IPS DF 6.9 (cell line): ENCODE results near the gene DLGAP4.

Experiments used
- DNase-seq: peaks from one replicate; pipeline ENCODE4 v3.0.0-alpha.2; 2013; ENCODE audit warnings: low read depth, low spot score
- H3K27ac ChIP-seq: one replicate; pipeline ENCODE4 v1.5.1; 2013; ENCODE audit warnings: low read length, control low read depth
- H3K27me3 ChIP-seq: 2 replicates; pipeline ENCODE4 v1.6.1; 2013; ENCODE audit warnings: mild to moderate bottlenecking, low read length; ENCODE audit not compliant: control insufficient read depth, insufficient read depth
- H3K36me3 ChIP-seq: 2 replicates; pipeline ENCODE4 v1.6.1; 2013; ENCODE audit warnings: low read length; ENCODE audit not compliant: control insufficient read depth, insufficient read depth
- H3K4me1 ChIP-seq: 2 replicates; pipeline ENCODE4 v1.6.1; 2013; ENCODE audit warnings: low read length; ENCODE audit not compliant: control insufficient read depth, insufficient read depth
- H3K4me3 ChIP-seq: 2 replicates; pipeline ENCODE4 v1.5.1; 2013; ENCODE audit warnings: mild to moderate bottlenecking, low read length
- H3K9me3 ChIP-seq: 2 replicates; pipeline ENCODE4 v1.6.1; 2013; ENCODE audit warnings: low read length, inconsistent platforms; ENCODE audit not compliant: control insufficient read depth, insufficient read depth
- WGBS: extraction: QIAGEN DNeasy Blood & Tissue Kit; methylation state at CpG from one replicate; pipeline ENCODE4 v1.1.7; 2013; ENCODE audit warnings: mixed read lengths, missing lambda C conversion rate; ENCODE audit not compliant: insufficient read length, insufficient coverage; 5-methylcytosine and 5-hydroxymethylcytosine counted together

The DLGAP4 gene

DNA sequence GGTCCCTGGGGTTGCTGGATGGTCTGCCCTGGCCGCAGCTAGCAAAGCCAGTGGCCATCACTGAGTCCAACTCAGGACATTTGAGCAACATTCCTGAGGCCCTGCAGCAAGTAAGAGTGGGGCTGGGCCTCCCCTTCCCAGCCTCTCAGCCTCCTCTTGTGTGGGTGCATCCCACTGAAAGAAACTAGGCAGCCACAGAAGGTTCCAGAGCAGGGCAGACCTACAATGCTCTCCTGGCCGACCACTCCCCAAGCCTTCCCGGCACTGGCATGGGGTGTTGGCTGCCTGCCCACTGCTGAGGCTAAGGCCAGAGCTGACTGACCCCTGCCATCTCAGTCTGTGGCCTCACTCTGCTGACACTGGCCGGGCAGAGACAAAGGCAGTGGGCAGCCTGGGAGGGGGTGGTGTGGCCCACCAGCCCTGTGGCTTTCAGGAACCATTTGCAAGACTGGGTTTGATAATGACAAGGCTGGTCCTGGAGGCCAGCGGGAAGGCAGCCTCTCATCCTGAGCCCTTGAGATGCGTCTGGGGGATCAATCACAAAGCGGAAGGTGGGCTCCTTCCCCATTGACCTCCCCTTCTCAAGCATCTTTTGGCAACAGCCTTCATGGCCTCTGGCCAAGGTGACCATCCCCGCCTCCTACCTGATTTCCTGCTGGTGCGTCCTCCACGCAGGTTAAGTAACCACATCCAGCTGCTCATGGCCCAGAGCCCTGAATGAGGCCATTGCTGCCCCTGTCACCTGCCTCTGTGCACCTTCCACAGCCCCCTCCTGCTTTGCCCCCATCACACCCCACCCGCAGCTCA is 9.6 kb downstream of the DLGAP4 start:
- no peaks in the 10 kb centered on the region for H3K27me3 ChIP-seq
- H3K4me3 ChIP-seq: no peak overlapping the region
- H3K4me1 ChIP-seq: peaks cover 3% of the 10 kb centered on the region; the same call in 1 of the 2 replicates
- no peaks in the 10 kb centered on the region for H3K36me3 ChIP-seq
- no peak for DNase-seq
- WGBS: no CpG with 5 or more reads among the region's 11 CpGs
- no peaks in the 10 kb centered on the region for H3K9me3 ChIP-seq
- no peak overlapping the region for H3K27ac ChIP-seq

DNA sequence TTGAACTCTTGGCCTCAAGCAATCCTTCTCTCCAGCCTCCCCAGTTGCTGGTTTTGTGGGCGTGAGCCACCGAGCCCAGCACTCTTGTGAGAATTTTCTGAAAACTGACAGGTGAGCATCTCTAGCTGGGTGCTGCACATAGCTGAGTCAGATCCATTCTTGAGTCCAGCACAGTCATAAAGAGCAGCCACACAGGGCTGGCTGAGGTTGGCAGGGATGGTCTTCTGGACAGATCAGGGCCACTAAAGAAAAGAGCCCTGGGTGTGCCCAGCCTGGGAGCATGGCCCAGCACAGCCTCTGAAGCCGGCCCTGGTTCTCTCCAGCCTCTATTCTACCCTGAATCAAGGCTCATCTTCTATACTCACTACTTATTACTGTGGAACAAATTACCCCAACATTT is 11.5 kb downstream of the DLGAP4 start:
- H3K4me1 ChIP-seq: peaks cover 5% of the 10 kb centered on the region; the same call in 1 of the 2 replicates
- no peaks in the 10 kb centered on the region for H3K9me3 ChIP-seq
- H3K36me3 ChIP-seq: no peaks in the 10 kb centered on the region
- H3K27me3 ChIP-seq: no peaks in the 10 kb centered on the region
- no peak overlapping the region for H3K4me3 ChIP-seq
- no peak overlapping the region for H3K27ac ChIP-seq
- no CpG with 5 or more reads among the region's 3 CpGs for WGBS
- DNase-seq: no peak

DNA sequence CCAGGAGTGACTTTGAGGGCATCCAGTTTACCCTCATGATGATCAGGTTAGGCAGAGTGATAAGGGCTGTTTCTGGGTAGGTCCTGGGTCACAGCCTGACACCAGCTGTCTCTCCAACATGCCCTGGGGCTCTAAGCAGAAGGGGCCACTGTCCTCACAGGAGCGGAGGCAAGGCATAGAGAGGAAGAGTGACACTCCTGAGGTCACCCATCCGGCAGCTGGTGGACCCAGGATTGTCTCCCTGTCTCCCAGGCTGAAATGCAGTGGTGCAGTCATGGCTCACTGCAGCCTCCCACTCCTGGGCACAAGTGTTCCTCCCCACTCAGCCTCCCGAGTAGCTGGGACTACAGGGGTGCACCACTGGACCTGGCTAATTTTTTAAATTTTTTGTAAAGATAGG is 12.0 kb downstream of the DLGAP4 start:
- Histone ChIP-seq H3K4me3 (no peak overlapping the region), H3K9me3 (no peaks in the 10 kb centered on the region), H3K27ac (no peak overlapping the region), H3K4me1 (peaks cover 5% of the 10 kb centered on the region; the same call in 1 of the 2 replicates), H3K27me3 (no peaks in the 10 kb centered on the region), H3K36me3 (no peaks in the 10 kb centered on the region)
- WGBS: no CpG with 5 or more reads among the region's 3 CpGs
- DNase-seq: no peak

DNA sequence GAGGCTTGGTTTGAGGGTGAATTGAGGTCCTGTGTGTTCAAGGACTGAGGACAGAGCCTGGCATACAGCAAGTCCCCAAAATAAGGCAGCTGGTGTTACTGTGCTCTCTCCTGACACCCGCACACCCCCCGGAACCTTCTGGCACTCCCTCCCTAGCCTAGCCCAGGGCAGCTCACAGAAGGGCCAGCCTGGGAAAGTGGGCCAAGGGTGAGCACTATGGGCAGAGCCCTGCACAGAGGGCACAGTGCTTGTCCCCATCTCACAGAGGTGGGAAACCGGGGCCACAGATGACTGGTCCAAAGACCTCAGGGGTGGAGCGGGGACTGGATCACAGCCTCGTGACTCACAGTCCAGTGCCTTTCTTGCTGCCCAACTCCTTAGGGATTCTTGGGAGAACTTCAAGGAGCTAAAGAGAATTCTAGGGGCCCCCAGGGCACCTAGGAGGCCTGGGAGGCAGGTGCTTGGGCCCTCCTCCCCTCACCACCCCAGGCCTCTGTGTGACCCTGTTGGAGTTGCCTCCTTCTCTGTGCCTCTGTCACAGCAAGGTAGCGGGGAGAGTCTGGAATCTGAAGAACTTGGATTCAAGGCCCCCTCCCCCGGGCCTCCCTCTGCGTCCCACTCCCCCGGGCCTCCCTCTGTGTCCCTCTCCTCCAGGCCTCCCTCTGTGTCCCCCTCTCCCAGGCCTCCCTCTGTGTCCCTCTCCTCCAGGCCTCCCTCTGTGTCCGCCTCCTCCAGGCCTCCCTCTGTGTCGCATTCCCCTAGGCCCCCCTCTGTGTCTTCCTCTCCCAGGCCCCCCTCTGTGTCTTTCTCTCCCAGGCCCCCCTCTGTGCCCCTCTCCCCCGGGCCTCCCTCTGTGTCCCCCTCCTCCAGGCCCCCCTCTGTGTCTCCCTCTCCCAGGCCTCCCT is 13.5 kb downstream of the DLGAP4 start:
- no peak overlapping the region for H3K27ac ChIP-seq
- H3K27me3 ChIP-seq: no peaks in the 10 kb centered on the region
- no peaks in the 10 kb centered on the region for H3K36me3 ChIP-seq
- H3K4me1 ChIP-seq: peaks cover 5% of the 10 kb centered on the region; the same call in 1 of the 2 replicates
- WGBS: no CpG with 5 or more reads among the region's 12 CpGs
- H3K4me3 ChIP-seq: no peak overlapping the region
- H3K9me3 ChIP-seq: no peaks in the 10 kb centered on the region
- DNase-seq: no peak

DNA sequence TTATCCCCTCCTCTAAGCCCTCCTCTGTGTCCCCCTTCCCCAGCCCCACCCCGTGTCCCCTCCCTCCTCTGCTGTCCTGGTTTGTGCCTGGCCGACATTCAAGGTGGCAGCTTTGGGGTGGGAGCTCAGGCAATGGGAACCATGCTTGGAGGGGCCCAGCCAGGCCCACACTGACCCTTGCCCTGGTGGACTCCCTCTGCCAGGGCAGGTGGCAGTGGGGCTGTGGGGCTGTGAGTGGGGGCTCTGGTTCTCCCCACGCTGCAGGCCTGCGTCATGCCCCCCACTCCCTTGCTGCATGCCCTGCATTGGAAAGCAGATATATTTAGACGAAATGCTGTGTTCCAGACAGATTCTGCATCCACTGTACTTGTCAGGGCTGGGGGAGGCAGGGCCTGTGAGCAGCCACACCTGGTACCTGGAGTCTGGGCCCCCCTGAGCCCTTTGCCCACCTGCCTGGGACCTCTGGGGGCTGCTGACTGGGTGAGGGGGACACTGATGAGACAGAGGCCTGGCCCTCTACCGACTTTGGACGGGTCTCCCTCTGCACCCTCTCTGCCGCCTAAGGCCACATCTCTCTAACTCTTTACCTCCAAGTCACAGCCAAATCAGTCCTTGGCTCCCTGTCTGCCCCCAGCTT is 14.2 kb downstream of the DLGAP4 start:
- Histone ChIP-seq H3K27me3 (no peaks in the 10 kb centered on the region), H3K36me3 (no peaks in the 10 kb centered on the region), H3K9me3 (no peaks in the 10 kb centered on the region), H3K4me3 (no peak overlapping the region), H3K4me1 (peaks cover 5% of the 10 kb centered on the region; the same call in 1 of the 2 replicates), H3K27ac (no peak overlapping the region)
- no peak for DNase-seq
- no CpG with 5 or more reads among the region's 8 CpGs for WGBS

DNA sequence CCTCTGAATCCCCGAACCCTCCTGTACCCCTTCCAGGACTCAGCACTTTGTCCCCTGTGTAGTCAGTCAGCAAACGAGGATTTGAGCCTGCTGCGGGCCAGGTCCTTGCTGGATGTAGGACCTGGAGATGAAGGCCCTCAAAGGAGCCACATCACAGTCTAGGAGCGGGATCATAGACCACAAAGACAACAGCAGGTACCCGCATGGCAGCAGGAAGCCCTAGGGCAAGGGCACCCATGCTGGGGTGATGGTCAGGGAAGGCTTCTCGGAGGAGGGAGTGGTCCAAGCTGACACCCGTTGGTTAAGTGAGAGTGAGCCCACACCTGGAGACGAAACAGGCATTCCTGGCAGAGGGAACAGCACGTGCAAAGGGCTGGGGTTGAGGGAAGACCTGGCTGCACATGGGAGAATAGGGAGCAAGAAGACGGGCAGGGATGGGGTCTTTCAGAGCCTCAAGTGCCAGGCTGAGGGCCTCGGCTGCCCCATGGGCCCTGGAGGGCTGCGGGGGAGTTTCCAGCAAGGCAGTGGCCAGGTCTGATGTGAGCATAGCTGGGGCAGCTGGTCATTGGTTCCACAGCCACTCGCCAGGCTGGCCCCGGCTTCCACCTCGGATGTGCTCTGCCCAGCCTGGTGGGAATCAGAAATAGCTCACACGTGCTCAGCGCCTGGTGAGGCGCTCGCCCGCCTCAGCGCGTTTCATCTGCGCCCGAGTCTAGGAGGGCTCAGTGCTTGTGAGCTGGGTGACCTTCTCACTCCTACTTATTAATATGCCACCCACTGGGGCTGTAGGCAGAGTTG is 15.0 kb downstream of the DLGAP4 start:
- Histone ChIP-seq H3K9me3 (no peaks in the 10 kb centered on the region), H3K4me3 (no peak overlapping the region; the same call in 1 of the 2 replicates), H3K27ac (no peak overlapping the region), H3K27me3 (no peaks in the 10 kb centered on the region), H3K36me3 (no peaks in the 10 kb centered on the region), H3K4me1 (peaks cover 5% of the 10 kb centered on the region; the same call in 1 of the 2 replicates)
- no CpG with 5 or more reads among the region's 24 CpGs for WGBS
- no peak for DNase-seq

DNA sequence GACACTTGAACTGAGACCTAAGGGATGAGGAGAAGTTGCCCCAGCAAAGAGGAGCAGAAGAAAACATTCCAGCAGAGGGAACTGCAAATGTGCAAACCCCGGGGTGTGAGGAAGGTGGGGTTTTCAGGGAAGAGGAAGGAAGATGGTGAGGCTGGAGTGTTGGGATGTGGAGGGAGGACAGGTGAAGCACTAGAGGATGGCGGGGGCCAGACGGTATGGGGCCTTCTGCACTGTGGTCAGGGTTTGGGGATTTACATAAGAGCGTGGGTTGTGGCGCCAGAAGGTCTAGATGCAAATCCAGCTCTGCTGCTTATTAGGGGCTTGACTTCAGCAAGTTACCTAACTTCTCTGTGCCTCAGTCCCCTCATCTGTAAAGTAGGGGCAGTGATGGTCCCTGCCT is 16.0 kb downstream of the DLGAP4 start:
- H3K27ac ChIP-seq: no peak overlapping the region
- H3K4me1 ChIP-seq: peaks cover 3% of the 10 kb centered on the region; the same call in 1 of the 2 replicates
- WGBS: no CpG with 5 or more reads among the region's 5 CpGs
- H3K27me3 ChIP-seq: no peaks in the 10 kb centered on the region
- H3K4me3 ChIP-seq: no peak overlapping the region
- DNase-seq: no peak
- no peaks in the 10 kb centered on the region for H3K9me3 ChIP-seq
- H3K36me3 ChIP-seq: no peaks in the 10 kb centered on the region

DNA sequence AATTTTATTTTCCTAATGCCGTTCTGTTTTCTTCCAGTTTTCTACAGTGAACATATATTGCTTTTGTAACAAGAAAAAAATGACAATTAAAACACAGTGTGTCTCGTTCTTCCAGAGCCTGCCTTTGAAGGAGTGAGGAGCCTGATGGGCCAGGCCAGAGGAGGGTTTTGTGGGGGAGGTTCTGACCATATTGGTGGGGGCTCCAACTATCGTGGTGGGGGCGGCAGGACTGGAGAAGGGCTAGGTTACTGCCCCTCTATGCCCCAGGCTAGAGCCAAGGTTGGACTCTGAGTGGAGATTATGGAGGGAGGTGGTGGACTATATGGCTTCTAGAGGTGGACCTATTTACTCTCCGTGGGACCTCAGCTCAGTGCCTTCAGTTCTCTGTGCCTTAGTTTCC is 24.0 kb downstream of the DLGAP4 start:
- Histone ChIP-seq H3K27me3 (peaks cover 18% of the 10 kb centered on the region), H3K4me3 (no peak overlapping the region), H3K36me3 (no peaks in the 10 kb centered on the region), H3K27ac (no peak overlapping the region), H3K4me1 (peaks cover 14% of the 10 kb centered on the region), H3K9me3 (no peaks in the 10 kb centered on the region)
- no CpG with 5 or more reads among the region's 5 CpGs for WGBS
- no peak for DNase-seq

DNA sequence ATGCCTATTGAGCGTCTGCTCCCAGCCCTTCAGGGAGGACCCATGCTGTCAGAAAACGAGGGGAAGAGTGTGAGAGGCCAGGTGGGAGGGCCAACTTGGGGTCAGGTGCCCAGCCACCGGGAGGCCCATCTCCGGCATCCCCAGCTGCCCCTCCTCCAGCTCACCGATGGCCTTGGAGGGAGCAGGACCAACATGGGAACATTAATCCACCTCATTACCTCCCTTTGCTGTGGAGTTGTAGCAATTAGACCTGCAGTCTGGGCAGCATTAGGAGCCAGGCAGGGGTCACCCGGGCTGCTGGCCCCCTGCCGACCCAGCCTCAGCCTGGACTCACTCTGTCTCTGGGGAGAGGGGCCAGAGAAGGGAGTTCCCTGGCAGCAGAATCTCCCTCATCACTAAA is 25.1 kb downstream of the DLGAP4 start:
- H3K27ac ChIP-seq: no peak overlapping the region
- no CpG with 5 or more reads among the region's 7 CpGs for WGBS
- no peaks in the 10 kb centered on the region for H3K9me3 ChIP-seq
- no peaks in the 10 kb centered on the region for H3K36me3 ChIP-seq
- peaks cover 18% of the 10 kb centered on the region for H3K27me3 ChIP-seq
- H3K4me3 ChIP-seq: no peak overlapping the region
- peaks cover 14% of the 10 kb centered on the region for H3K4me1 ChIP-seq
- DNase-seq: no peak
